Measurements from ENCODE around the gene OSER1.

DNA sequence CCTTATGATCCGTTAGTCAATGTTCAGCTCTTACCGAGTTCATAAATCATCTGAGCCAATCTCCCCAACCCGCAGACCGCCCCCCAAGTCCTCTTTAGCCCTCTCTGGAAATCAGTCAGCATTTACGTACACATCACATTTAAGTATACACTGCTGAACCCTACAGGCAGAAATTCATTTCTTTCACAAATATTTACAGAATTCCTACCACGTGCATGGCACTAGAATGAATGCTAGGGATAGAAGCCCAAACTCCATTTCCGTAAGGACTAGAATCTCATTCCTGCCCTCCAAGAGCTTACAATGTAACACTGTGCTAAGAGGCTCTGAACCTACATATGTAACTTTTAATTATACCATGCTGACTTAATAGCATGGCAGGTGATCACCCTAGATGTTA is 1.8 kb downstream of the OSER1 start:
- TF ChIP-seq, protein P1, sequence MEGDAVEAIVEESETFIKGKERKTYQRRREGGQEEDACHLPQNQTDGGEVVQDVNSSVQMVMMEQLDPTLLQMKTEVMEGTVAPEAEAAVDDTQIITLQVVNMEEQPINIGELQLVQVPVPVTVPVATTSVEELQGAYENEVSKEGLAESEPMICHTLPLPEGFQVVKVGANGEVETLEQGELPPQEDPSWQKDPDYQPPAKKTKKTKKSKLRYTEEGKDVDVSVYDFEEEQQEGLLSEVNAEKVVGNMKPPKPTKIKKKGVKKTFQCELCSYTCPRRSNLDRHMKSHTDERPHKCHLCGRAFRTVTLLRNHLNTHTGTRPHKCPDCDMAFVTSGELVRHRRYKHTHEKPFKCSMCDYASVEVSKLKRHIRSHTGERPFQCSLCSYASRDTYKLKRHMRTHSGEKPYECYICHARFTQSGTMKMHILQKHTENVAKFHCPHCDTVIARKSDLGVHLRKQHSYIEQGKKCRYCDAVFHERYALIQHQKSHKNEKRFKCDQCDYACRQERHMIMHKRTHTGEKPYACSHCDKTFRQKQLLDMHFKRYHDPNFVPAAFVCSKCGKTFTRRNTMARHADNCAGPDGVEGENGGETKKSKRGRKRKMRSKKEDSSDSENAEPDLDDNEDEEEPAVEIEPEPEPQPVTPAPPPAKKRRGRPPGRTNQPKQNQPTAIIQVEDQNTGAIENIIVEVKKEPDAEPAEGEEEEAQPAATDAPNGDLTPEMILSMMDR (IDR thresholded peaks at IDR 0.05; ENCODE audit: low read depth, low read length, poor library complexity, severe bottlenecking), result no peak
- TF ChIP-seq EZH2phosphoT487 (IDR thresholded peaks at IDR 0.05; ENCODE audit: borderline replicate concordance, low read length), result no peak
